H9 (cell line): ENCODE measurements around the gene NKIRAS1. TPM values are rescaled to one million over a fixed set of nuclear protein-coding genes. Genes with fewer than 3 reads are reported as not detected.

Experiments
- DNase-seq: peaks from one replicate; pipeline ENCODE4 v3.0.0-alpha.2; 2017
- H2AFZ ChIP-seq: one replicate; pipeline ENCODE4 v1.6.1; 2013; ENCODE audit warnings: mild to moderate bottlenecking, low read length, control low read depth, moderate library complexity
- H2AK5ac ChIP-seq: 2 replicates; pipeline ENCODE4 v1.6.1; 2013; ENCODE audit warnings: low read length, control low read depth, mixed read lengths; ENCODE audit not compliant: insufficient read length
- H2BK120ac ChIP-seq: one replicate; pipeline ENCODE4 v1.6.1; 2013; ENCODE audit warnings: low read depth, mild to moderate bottlenecking, low read length, control low read depth, inconsistent platforms; ENCODE audit not compliant: poor library complexity, severe bottlenecking
- H2BK12ac ChIP-seq: 2 replicates; pipeline ENCODE4 v1.6.1; 2013; ENCODE audit warnings: low read length, control low read depth, mixed read lengths, low read depth; ENCODE audit not compliant: insufficient read length
- H2BK15ac ChIP-seq: 2 replicates; pipeline ENCODE4 v1.6.1; 2013; ENCODE audit warnings: low read depth, low read length, control low read depth
- H2BK20ac ChIP-seq: one replicate; pipeline ENCODE4 v1.6.1; 2013; ENCODE audit warnings: low read depth, mild to moderate bottlenecking, low read length, control low read depth, inconsistent platforms; ENCODE audit not compliant: poor library complexity, severe bottlenecking
- H2BK5ac ChIP-seq: 2 replicates; pipeline ENCODE4 v1.6.1; 2013; ENCODE audit warnings: low read length, control low read depth, mixed read lengths; ENCODE audit not compliant: insufficient read length
- H3K14ac ChIP-seq: 2 replicates; pipeline ENCODE4 v1.6.1; 2013; ENCODE audit warnings: low read length, control low read depth; ENCODE audit not compliant: insufficient read depth
- H3K18ac ChIP-seq: 2 replicates; pipeline ENCODE4 v1.6.1; 2013; ENCODE audit warnings: low read depth, mild to moderate bottlenecking, mixed read lengths, low read length, control low read depth; ENCODE audit not compliant: insufficient read length
- H3K23ac ChIP-seq: 2 replicates; pipeline ENCODE4 v1.6.1; 2013; ENCODE audit warnings: low read length, control low read depth, mixed read lengths, low read depth; ENCODE audit not compliant: insufficient read length
- H3K23me2 ChIP-seq: 2 replicates; pipeline ENCODE4 v1.6.1; 2013; ENCODE audit warnings: low read depth, mild to moderate bottlenecking, mixed read lengths, low read length, control low read depth; ENCODE audit not compliant: insufficient read length, poor library complexity, severe bottlenecking
- H3K27ac ChIP-seq: 2 replicates; pipeline ENCODE4 v1.5.1; 2013; ENCODE audit warnings: low read length, control low read depth, mixed read lengths, low read depth; ENCODE audit not compliant: insufficient read length
- H3K27me3 ChIP-seq: 2 replicates; pipeline ENCODE4 v1.6.1; 2013; ENCODE audit warnings: low read length, control low read depth, inconsistent platforms; ENCODE audit not compliant: insufficient read depth
- H3K4ac ChIP-seq: 2 replicates; pipeline ENCODE4 v1.6.1; 2013; ENCODE audit warnings: low read depth, mild to moderate bottlenecking, control low read depth, inconsistent platforms, low read length, moderate library complexity
- H3K4me1 ChIP-seq: 2 replicates; pipeline ENCODE4 v1.6.1; 2013; ENCODE audit warnings: low read length, control low read depth, inconsistent platforms; ENCODE audit not compliant: insufficient read depth
- H3K4me2 ChIP-seq: 2 replicates; pipeline ENCODE4 v1.6.1; 2013; ENCODE audit warnings: low read length, control low read depth, mixed read lengths; ENCODE audit not compliant: insufficient read length, insufficient read depth
- H3K56ac ChIP-seq: 2 replicates; pipeline ENCODE4 v1.6.1; 2013; ENCODE audit warnings: low read depth, mild to moderate bottlenecking, mixed read lengths, low read length, control low read depth; ENCODE audit not compliant: insufficient read length
- H3K79me1 ChIP-seq: 2 replicates; pipeline ENCODE4 v1.6.1; 2013; ENCODE audit warnings: low read depth, mild to moderate bottlenecking, moderate library complexity, low read length, control low read depth, inconsistent platforms; ENCODE audit not compliant: insufficient read depth, poor library complexity, severe bottlenecking
- H3K79me2 ChIP-seq: 2 replicates; pipeline ENCODE4 v1.6.1; 2013; ENCODE audit warnings: low read length, control low read depth, inconsistent platforms; ENCODE audit not compliant: insufficient read depth
- H3K9ac ChIP-seq: 2 replicates; pipeline ENCODE4 v1.6.1; 2013; ENCODE audit warnings: low read length, control low read depth, mixed read lengths; ENCODE audit not compliant: insufficient read length; ENCODE audit errors: extremely low read depth
- H3K9me3 ChIP-seq: one replicate; pipeline ENCODE4 v1.6.1; 2013; ENCODE audit warnings: low read depth, low read length, inconsistent platforms; ENCODE audit not compliant: control insufficient read depth
- H3T11ph ChIP-seq: one replicate; pipeline ENCODE4 v1.6.1; 2013; ENCODE audit warnings: mild to moderate bottlenecking, low read length, control low read depth, inconsistent platforms
- H4K20me1 ChIP-seq: one replicate; pipeline ENCODE4 v1.6.1; 2013; ENCODE audit not compliant: control insufficient read depth, insufficient read length, insufficient read depth
- H4K5ac ChIP-seq: 2 replicates; pipeline ENCODE4 v1.6.1; 2013; ENCODE audit warnings: low read depth, mild to moderate bottlenecking, mixed read lengths, low read length, control low read depth; ENCODE audit not compliant: insufficient read length
- H4K8ac ChIP-seq: replicated peaks from 2 replicates; pipeline ENCODE4 v1.6.1; 2013; ENCODE audit warnings: low read length, control low read depth, mixed read lengths, low read depth; ENCODE audit not compliant: insufficient read length
- H4K91ac ChIP-seq: 2 replicates; pipeline ENCODE4 v1.6.1; 2013; ENCODE audit warnings: low read depth, mild to moderate bottlenecking, moderate library complexity, mixed read lengths, low read length, control low read depth; ENCODE audit not compliant: insufficient read length
- H3K27ac Mint-ChIP-seq, 3 experiments: 2 replicates in 2 of 3; 3 replicates in 1 of 3; pipeline ENCODE4 v1.8.0; 2020 to 2021; ENCODE audit warnings: mixed read lengths in 3 of 3, mild to moderate bottlenecking in 1 of 3, moderate library complexity in 1 of 3
- H3K27me3 Mint-ChIP-seq: 2 replicates; pipeline ENCODE4 v1.8.0; 2021; ENCODE audit warnings: low read depth, mild to moderate bottlenecking, moderate library complexity, mixed read lengths
- H3K36me3 Mint-ChIP-seq, 3 experiments: 2 replicates in 2 of 3; 3 replicates in 1 of 3; pipeline ENCODE4 v1.8.0; 2020 to 2021; ENCODE audit warnings: low read depth in 3 of 3, mixed read lengths in 3 of 3; ENCODE audit not compliant: insufficient read depth in 1 of 3
- H3K4me1 Mint-ChIP-seq, 2 experiments: 2 replicates each; pipeline ENCODE4 v1.8.0; 2020; ENCODE audit warnings: mixed read lengths in 2 of 2
- H3K4me3 Mint-ChIP-seq, 2 experiments: 2 replicates in 1 of 2; 3 replicates in 1 of 2; pipeline ENCODE4 v1.8.0; 2020 to 2021; ENCODE audit warnings: mild to moderate bottlenecking in 2 of 2, mixed read lengths in 2 of 2, moderate library complexity in 1 of 2
- H3K9me3 Mint-ChIP-seq, 2 experiments: 2 replicates in 1 of 2; 3 replicates in 1 of 2; pipeline ENCODE4 v1.8.0; 2020; ENCODE audit warnings: mild to moderate bottlenecking in 2 of 2, mixed read lengths in 2 of 2, moderate library complexity in 1 of 2
- CTCF ChIP-seq: fragments of 200-600 bp; sonication (generic); conservative IDR thresholded peaks from 3 replicates; pipeline ENCODE4 v1.8.0; 2021; ENCODE audit warnings: antibody characterized with exemption, mild to moderate bottlenecking
- WGBS: extraction: QIAGEN DNeasy Blood & Tissue Kit; methylation state at CpG from one replicate; pipeline ENCODE4 v1.1.7; 2013; ENCODE audit warnings: missing lambda C conversion rate, low lambda C conversion rate, mixed read lengths; ENCODE audit not compliant: insufficient read length; ENCODE audit errors: extremely low coverage; 5-methylcytosine and 5-hydroxymethylcytosine counted together
- total RNA-seq: library from RNA; stranded (reverse); gene quantifications from 2 replicates; pipeline ENCODE4 v1.2.1, GENCODE V29; 2021

The NKIRAS1 gene
- total RNA-seq, 1 experiment from 2014 or later: 6.1 TPM

GRCh38 chr3:23888617-23889228 is 28.1 kb downstream of the NKIRAS1 start:
- no peak overlapping the region for H2BK120ac ChIP-seq
- no peak overlapping the region for H3K23ac ChIP-seq
- H2BK20ac ChIP-seq: no peak overlapping the region
- H4K8ac ChIP-seq: no peak overlapping the region
- no peak overlapping the region for H2BK15ac ChIP-seq
- H3K9me3 Mint-ChIP-seq: no peaks in the 10 kb centered on the region
- H4K5ac ChIP-seq: no peak overlapping the region
- no peaks in the 10 kb centered on the region for H3K27me3 Mint-ChIP-seq
- no peak overlapping the region for H2AFZ ChIP-seq
- H3K9ac ChIP-seq: no peak overlapping the region
- no peaks in the 10 kb centered on the region for H3K79me1 ChIP-seq
- no peaks in the 10 kb centered on the region for H3K23me2 ChIP-seq
- DNase-seq: no peak
- H3K4me3 Mint-ChIP-seq: no peak overlapping the region
- no peak overlapping the region for H4K91ac ChIP-seq
- WGBS: no CpG with 5 or more reads among the region's 3 CpGs
- H3K36me3 Mint-ChIP-seq: peaks cover 4 to 17% (median 6%) of the 10 kb centered on the region in 3 experiments; a peak in 4 of 7 replicates
- H2BK12ac ChIP-seq: no peak overlapping the region
- H3K4me1 Mint-ChIP-seq: peaks cover 14% of the 10 kb centered on the region in 2 experiments
- no peaks in the 10 kb centered on the region; the same call in 1 of the 2 replicates for H3K4me1 ChIP-seq
- H3K79me2 ChIP-seq: no peaks in the 10 kb centered on the region
- H3K27me3 ChIP-seq: no peaks in the 10 kb centered on the region
- peak; percentile 89 for TF ChIP-seq CTCF
- H3K18ac ChIP-seq: no peak overlapping the region
- no peaks in the 10 kb centered on the region for H3K9me3 ChIP-seq
- no peak overlapping the region for H3K14ac ChIP-seq
- H3K27ac Mint-ChIP-seq: no peak overlapping the region
- H2AK5ac ChIP-seq: no peak overlapping the region
- H4K20me1 ChIP-seq: no peaks in the 10 kb centered on the region
- no peak overlapping the region for H3K4me2 ChIP-seq
- no peak overlapping the region for H3K56ac ChIP-seq
- no peak overlapping the region for H3T11ph ChIP-seq
- H2BK5ac ChIP-seq: no peak overlapping the region
- H3K27ac ChIP-seq: no peak overlapping the region
- H3K4ac ChIP-seq: no peak overlapping the region
